UCSD-AML1 (cell line): ENCODE measurements around the gene CD58.
"Not testable (repeated sequence)": the region's sequence is repeated elsewhere in the genome, so short reads cannot be mapped to it uniquely, and the experiment has no call there.

ENCODE experiments used
- DNase-seq: peaks from one replicate; lab custom pipeline; 2025; ENCODE audit not compliant: unreplicated experiment; lab: John Stamatoyannopoulos, UW

The CD58 gene

DNA sequence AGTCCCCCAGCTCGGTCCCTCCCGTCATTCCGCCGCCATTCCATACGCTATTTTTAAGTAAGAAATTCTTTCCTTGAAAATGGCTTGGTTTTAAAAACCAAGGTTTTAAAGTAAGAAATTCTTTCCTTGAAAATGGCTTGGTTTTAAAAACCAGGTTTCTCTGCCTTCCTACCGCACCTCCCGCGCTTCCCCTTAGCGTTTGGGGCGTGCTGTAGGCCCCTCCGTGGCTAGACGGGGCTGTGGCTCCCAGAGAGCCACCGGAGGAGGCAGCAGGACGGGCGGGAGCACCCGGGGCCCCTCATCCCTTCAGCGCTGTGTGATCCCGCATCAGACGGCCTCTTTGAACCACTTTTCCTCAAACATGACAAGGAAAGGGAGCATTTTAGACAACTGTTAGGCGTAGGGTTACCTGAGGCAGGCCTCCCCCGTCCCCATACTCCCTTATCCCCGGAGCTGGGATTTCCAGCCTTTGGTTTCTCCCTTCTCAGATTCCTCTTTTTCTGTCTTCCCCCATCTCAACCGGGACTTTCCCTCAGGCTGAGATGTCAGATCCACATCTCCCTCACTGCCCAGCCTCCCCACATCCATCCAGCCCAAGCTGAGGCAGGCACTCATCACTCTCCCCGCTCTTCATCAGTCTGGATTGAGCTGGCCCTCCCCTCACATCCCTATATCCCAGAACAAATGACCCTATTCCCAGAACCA, 541 bp upstream of the CD58 start:
- no peak for DNase-seq

GRCh38 chr1:116569776-116570357, 959 bp downstream of the CD58 start:
- DNase-seq: no peak

DNA sequence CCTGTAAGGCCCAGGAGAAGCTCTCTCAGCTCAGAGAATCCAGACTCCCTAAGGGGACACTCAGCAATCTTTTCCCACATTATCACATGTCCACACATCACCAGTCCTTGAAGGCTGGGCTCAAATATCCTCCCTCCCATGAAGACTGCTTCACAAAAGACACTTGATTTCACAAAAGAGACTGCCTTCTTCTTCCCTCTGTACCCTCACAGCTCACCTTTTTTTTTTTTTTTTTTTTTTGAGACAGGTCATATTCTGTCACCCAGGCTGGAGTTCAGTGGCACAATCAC, 1.5 kb downstream of the CD58 start:
- DNase-seq: no peak

GRCh38 chr1:116568662-116569380, 2.0 kb downstream of the CD58 start:
- DNase-seq: no peak

- DNase-seq: no peak
Observed at GRCh38 chr1:116567790-116568661, 2.8 kb downstream of the CD58 start.

GRCh38 chr1:116565222-116565621, 5.6 kb downstream of the CD58 start:
- DNase-seq: no peak

- DNase-seq: no peak
Observed at GRCh38 chr1:116564426-116564825, 6.4 kb downstream of the CD58 start.

- not testable (repeated sequence) for DNase-seq
Observed at GRCh38 chr1:116562465-116562864, 8.4 kb downstream of the CD58 start.

DNA sequence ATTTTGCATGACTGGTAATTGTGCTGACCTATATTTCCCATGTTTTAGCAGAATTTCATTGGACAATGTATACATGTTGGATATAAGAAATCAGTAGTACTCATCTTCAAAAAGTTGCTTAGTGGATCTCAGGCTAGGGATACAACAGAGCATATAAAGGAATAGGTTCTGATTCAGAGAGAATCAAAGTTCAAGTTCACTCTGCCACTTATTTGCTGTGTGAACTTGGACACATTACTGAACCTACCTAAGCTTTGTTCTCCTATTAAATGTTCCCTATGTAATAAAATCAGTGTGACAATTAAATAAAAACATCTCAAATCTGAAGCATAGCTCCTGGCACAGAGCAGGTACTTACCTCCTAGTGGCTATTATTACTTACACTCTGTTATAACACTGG, 9.3 kb downstream of the CD58 start:
- no peak for DNase-seq

DNA sequence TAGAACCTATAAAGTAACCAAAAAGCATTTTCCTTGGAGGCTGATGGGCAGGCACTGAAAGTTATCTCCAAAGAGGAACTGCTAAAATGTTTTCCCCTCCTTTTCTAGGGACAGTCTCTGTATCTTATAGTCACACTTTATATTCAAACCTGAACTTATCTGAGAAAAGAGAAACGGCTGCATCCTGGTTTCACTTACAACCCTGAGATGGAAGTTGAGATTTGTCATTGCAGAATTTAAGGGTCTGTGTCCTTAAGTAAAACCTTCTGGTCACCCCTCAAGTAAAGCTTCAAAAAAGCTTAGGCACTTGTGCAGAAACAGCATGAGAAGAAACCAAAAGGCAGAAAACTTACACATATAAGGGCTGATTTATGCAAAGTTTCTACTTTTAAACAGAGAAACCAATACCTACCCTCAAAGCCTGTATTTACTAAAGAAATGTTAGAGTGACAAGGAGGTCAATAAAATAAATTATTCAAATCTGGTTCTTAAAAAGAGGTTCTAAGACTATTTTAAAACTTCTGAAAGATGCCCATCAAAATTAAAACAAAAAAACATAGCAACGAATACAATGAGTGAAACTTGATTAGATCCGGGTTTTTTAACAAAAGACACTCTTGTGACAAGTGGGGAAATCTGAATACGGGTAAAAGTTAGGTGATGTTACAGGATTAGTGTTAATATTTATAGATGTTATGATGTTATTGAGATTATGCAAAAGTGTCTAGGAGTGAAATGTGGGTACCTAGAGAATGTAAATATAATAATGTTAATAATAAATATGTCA, 9.9 kb downstream of the CD58 start:
- no peak for DNase-seq

GRCh38 chr1:116559304-116559761, 11.5 kb downstream of the CD58 start:
- no peak for DNase-seq

DNA sequence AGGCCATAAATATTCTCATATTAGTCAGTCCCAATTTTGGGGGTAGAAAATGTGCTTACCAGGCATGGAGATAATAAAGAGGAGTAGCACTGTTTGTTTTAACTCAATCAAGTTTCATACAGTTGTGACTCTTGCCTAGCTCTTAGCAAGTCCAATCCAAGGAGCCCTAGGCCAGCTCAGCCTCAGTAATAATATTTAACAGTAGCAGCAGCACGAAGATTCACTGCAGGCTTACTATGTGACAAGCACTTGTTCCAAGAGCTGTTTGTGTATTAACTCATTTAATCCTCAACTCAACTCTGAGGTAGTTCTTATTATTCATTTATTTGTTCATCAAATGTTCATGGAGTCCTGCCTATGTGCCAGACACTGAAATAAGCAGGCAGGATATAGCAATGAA, 12.3 kb downstream of the CD58 start:
- no peak for DNase-seq

DNA sequence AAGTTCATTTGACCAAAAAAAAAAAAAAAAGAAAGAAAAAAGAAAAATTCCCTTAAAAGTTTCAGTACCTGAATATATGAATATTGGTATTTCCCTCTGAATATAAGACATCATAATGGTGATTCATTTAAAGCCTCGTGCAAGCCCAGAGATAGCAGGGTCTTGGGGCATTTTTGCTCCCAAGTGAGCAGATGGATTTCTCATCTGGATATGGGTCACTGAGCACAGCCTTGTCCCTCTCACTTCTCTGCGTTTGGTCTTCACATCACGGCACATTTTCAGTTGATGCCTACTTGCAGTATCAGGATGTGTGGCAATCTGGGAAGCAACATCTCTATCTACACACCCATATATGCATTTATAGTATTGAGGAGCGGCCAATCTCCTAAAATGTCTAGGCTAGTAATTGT, 12.7 kb downstream of the CD58 start:
- DNase-seq: no peak

DNA sequence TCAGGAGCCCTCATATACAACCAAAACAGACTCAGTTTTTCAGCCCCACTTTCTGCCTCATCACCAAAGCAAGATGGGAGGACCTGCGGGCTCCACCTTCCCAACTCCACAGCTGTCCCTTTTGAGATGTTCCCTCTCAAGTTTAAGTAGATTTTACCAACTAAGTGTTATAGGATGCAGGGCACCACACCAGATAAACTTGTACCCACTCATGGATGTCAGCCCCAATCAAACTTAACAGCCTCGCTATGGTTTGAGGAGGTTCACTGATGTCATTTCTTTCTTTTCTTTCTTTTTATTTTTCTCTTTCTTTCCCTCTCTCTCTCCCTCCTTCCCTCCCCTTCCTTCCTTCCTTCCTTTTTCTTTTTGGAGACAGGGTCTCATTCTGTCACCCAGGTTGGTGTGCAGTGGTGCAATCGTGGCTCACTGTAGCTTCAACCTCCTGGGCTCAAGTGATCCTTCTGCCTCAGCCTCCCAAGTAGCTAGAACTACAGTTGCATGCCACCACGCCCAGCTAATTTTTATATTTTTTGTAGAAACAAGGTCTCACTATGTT, 13.4 kb downstream of the CD58 start:
- no peak for DNase-seq

DNA sequence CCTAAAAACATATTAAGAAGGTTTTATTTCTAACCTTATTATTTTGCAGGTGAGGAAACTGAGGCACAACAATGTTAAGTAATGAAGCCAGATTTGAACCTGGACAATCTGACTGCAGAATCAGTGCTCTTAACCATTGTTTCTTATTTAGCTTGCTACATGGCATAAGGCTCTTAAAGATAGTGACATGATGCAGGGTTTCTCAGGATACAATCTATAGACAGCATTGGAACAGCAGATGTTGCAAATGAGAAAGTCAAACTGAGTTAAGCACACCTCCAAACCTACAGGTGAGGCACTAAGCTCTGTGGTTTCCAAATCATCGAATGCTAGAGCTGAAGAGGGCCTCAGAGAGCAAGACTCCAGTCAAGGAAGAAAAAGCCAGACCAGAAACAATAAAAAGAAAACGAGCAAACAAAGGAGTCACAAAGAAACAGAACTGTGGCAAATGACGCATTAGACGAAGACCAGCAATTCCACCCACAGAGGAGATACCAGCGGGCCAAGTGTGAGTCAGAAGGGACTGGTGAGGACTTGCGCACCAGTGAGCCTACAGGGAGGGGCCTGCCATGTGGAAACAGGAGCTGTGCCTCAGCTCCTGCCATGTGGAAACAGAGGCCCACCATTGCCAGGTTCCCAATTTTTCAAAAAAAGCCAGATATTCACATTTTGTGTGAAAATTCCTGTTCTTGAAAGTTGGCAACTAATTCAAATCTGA, 14.4 kb downstream of the CD58 start:
- no peak for DNase-seq

DNA sequence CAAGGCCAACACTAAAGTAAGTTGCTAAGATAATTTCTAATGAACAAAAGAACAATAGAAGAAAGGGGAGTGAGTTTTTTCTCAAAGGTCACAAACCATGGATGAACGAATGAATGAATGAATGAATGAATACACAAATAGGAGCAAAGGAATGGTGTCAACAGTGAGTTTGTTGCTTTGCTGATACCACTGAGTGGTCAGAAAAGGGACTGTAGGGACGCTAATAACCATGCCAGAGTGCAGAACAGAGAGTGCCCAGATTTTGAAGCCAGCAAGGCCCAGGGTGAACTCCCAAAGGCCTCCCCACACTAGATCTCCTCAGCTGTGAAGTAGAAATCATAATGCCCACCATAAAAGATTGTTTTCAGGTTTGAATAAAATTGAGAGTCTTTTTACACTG, 15.9 kb downstream of the CD58 start:
- no peak for DNase-seq

GRCh38 chr1:116553386-116554115, 17.3 kb downstream of the CD58 start:
- no peak for DNase-seq

DNA sequence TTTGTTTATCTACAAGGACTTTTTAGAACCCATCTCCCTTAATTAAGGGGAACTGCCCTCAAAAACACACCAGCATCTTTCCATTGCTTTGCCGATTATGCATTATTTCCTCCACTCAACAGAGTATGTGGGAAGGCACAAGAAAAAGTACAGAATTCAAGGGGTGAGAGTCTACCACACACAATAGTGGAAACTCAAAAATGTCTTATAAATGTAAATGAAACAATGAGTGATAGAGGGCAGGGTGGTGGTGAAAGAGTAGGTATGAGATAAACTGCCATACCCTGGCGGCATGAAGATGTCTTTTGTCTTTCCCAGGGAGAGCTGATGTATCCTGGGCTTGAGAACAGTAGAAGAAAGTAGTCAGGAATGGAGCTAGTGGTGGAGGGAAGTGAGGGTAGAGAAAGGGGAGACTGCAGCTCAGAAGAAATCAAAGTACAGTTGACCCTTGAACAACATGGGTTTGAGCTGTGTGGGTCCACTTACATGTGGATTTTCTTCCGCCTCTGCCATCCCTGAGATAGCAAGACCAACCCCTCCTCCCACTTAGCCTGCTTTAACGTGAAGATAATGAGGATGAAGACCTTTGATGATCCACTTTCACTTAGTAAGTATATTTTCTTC, 24.4 kb downstream of the CD58 start:
- DNase-seq: no peak

- no peak for DNase-seq
Observed at GRCh38 chr1:116545359-116545705, 25.5 kb downstream of the CD58 start.
